C4-2B (cell line): Measurements from ENCODE around the gene PATJ.

Source experiments
- CTCF ChIP-seq: fragments of 450-650 bp; conservative IDR thresholded peaks from 2 replicates; pipeline ENCODE4 v1.5.1; 2017; ENCODE audit warnings: mild to moderate bottlenecking
- ZFX ChIP-seq: fragments of 450-650 bp; IDR thresholded peaks from 2 replicates; pipeline ENCODE4 v1.6.1; 2017

- TF ChIP-seq CTCF (no peak), ZFX (no peak)
Measured at GRCh38 chr1:61892977-61893376, 150.7 kb downstream of the PATJ start.
